HepG2 (cell line): ENCODE data around the gene HACD2. TPM values are rescaled to one million over a fixed set of nuclear protein-coding genes. Genes with fewer than 3 reads are reported as not detected.

Source experiments
- ATF7 ChIP-seq, 2 experiments: fragments of 450-650 bp in 1 of 2; sonication (generic) in 1 of 2; formaldehyde crosslinking in 1 of 2; IDR thresholded peaks; 2 replicates each; pipeline versions ENCODE4 v1.4.0 to v1.6.1; 2016 to 2020; ENCODE audit warnings: antibody characterized with exemption in 1 of 2, mild to moderate bottlenecking in 1 of 2, missing genetic modification reagents in 1 of 2
- BRCA1 ChIP-seq: sonication (generic); formaldehyde crosslinking; IDR thresholded peaks from 2 replicates; pipeline ENCODE4 v1.4.0; 2020; ENCODE audit warnings: missing genetic modification reagents
- CBX2 ChIP-seq, 2 experiments: fragments of 200-600 bp in 1 of 2; sonication (generic); formaldehyde crosslinking in 1 of 2; IDR thresholded peaks; 2 replicates each; pipeline versions ENCODE4 v1.7.0 to v1.8.1; 2018 to 2022; ENCODE audit warnings: low read depth in 2 of 2, low read length in 1 of 2, mild to moderate bottlenecking in 1 of 2, missing genetic modification reagents in 1 of 2
- CREM ChIP-seq, 2 experiments: sonication (generic) in 1 of 2; formaldehyde crosslinking in 1 of 2; IDR thresholded peaks; 2 replicates each; pipeline versions ENCODE4 v1.4.0 to v1.6.1; 2016 to 2020; ENCODE audit warnings: antibody characterized with exemption in 1 of 2, mild to moderate bottlenecking in 1 of 2, missing genetic modification reagents in 1 of 2
- EED ChIP-seq: sonication (generic); formaldehyde crosslinking; IDR thresholded peaks from 2 replicates; pipeline ENCODE4 v1.5.0; 2020; ENCODE audit warnings: mild to moderate bottlenecking, missing genetic modification reagents
- FOSL2 ChIP-seq: sonication (generic); formaldehyde crosslinking; IDR thresholded peaks from 2 replicates; pipeline ENCODE4 v1.4.0; 2020; ENCODE audit warnings: missing genetic modification reagents
- FOXA1 ChIP-seq, 2 experiments: fragments of 450-650 bp in 1 of 2; sonication (generic) in 1 of 2; formaldehyde crosslinking in 1 of 2; IDR thresholded peaks; 2 replicates each; pipeline versions ENCODE4 v1.4.0 to v1.6.1; 2016 to 2020; ENCODE audit warnings: missing genetic modification reagents in 1 of 2
- FOXJ3 ChIP-seq: sonication (generic); formaldehyde crosslinking; IDR thresholded peaks from 2 replicates; pipeline ENCODE4 v1.4.0; 2020; ENCODE audit warnings: missing genetic modification reagents, mild to moderate bottlenecking, borderline replicate concordance
- GATAD1 ChIP-seq: IDR thresholded peaks from 2 replicates; pipeline ENCODE4 v1.6.1; 2016; ENCODE audit warnings: missing genetic modification reagents, missing compliant biosample characterization
- GMEB1 ChIP-seq: sonication (generic); formaldehyde crosslinking; IDR thresholded peaks from 2 replicates; pipeline ENCODE4 v1.5.1; 2020; ENCODE audit warnings: missing genetic modification reagents, mild to moderate bottlenecking, borderline replicate concordance
- KLF16 ChIP-seq, 2 experiments: sonication (generic) in 1 of 2; formaldehyde crosslinking in 1 of 2; IDR thresholded peaks; 2 replicates each; pipeline versions ENCODE4 v1.6.1 to v1.8.0; 2016 to 2023; ENCODE audit warnings: missing genetic modification reagents in 2 of 2, missing compliant biosample characterization in 1 of 2
- MBD4 ChIP-seq: IDR thresholded peaks from 2 replicates; pipeline ENCODE4 v1.6.1; 2012; ENCODE audit warnings: low read length, inconsistent platforms, borderline replicate concordance
- MLX ChIP-seq: IDR thresholded peaks from 2 replicates; pipeline ENCODE4 v1.6.1; 2016
- MTERF4 ChIP-seq: sonication (generic); formaldehyde crosslinking; IDR thresholded peaks from 2 replicates; pipeline ENCODE4 v1.8.0; 2023; ENCODE audit warnings: mild to moderate bottlenecking, missing genetic modification reagents
- RELA ChIP-seq: sonication (generic); formaldehyde crosslinking; IDR thresholded peaks from 2 replicates; pipeline ENCODE4 v1.4.0; 2020; ENCODE audit warnings: missing genetic modification reagents
- SRF ChIP-seq: IDR thresholded peaks from 2 replicates; pipeline ENCODE4 v1.6.1; 2011; ENCODE audit warnings: mild to moderate bottlenecking, low read depth, low read length, moderate library complexity
- SRSF1 ChIP-seq: fragments of 200-400 bp; formaldehyde crosslinking; optimal IDR thresholded peaks from 2 replicates; pipeline ENCODE3; 2017; ENCODE audit warnings: mild to moderate bottlenecking, low read depth, low read length, moderate library complexity
- ZFP36L1 ChIP-seq: sonication (generic); formaldehyde crosslinking; IDR thresholded peaks from 2 replicates; pipeline ENCODE4 v1.8.0; 2022; ENCODE audit warnings: mild to moderate bottlenecking, missing genetic modification reagents, moderate library complexity
- ZNF414 ChIP-seq: sonication (generic); formaldehyde crosslinking; IDR thresholded peaks from 2 replicates; pipeline ENCODE4 v1.5.0; 2020; ENCODE audit warnings: missing genetic modification reagents
- ZNF781 ChIP-seq: sonication (generic); formaldehyde crosslinking; IDR thresholded peaks from 2 replicates; pipeline ENCODE4 v1.5.1; 2020; ENCODE audit warnings: borderline replicate concordance, mild to moderate bottlenecking, missing genetic modification reagents; ENCODE audit errors: not compliant biosample characterization
- polyA plus RNA-seq, 8 experiments: library from polyadenylated mRNA; depleted of rRNA in 3 of 8; stranded (reverse) in 7 of 8; unstranded in 1 of 8; fragments of >200 nt; fragmentation: Illumina TruSeq in 4 of 8; extraction: Trizol in 4 of 8; gene quantifications; 2 replicates each; pipeline versions ENCODE4 v1.2.1 to v1.2.3, GENCODE V29; 2011 to 2016; ENCODE audit warnings: low read depth in 4 of 8, missing spikeins in 1 of 8, mixed read lengths in 1 of 8; ENCODE audit not compliant: insufficient read depth in 1 of 8
- total RNA-seq, 5 experiments: library from RNA; depleted of rRNA; stranded (reverse); fragments of >200 nt; fragmentation: Illumina TruSeq; extraction: Trizol; gene quantifications; 2 replicates each; pipeline ENCODE4 v1.2.3, GENCODE V29; 2016; ENCODE audit warnings: low read depth in 1 of 5
- TF ChIP-seq, protein P1 (sequence below): IDR thresholded peaks from 2 replicates; pipeline ENCODE4 v1.6.1; 2016; ENCODE audit warnings: missing compliant biosample characterization, missing genetic modification reagents, borderline replicate concordance
- TF ChIP-seq, protein P2 (sequence below): sonication (generic); formaldehyde crosslinking; IDR thresholded peaks from 2 replicates; pipeline ENCODE4 v1.9.0; 2021; ENCODE audit warnings: missing genetic modification reagents, borderline replicate concordance

Gene HACD2
- total and polyA plus RNA-seq, 2 of the 13 experiments (the other 11 are each of a cell fraction or from before 2014, with no cell fraction given) = 47.0 to 50.4 TPM

GRCh38 chr3:123586131-123586530 lies 1.3 kb upstream of the HACD2 start (continued):
- no peak for TF ChIP-seq CREM (IDR thresholded peaks at IDR 0.05)
- no peak for TF ChIP-seq CREM (CRISPR knock-in tag; IDR thresholded peaks at IDR 0.05)
- no peak for TF ChIP-seq KLF16 (CRISPR knock-in tag; IDR thresholded peaks at IDR 0.05)
- TF ChIP-seq FOXJ3 (CRISPR knock-in tag) = no peak
- no peak for TF ChIP-seq GMEB1 (CRISPR knock-in tag)
- no peak for TF ChIP-seq MBD4
- TF ChIP-seq, protein P1, sequence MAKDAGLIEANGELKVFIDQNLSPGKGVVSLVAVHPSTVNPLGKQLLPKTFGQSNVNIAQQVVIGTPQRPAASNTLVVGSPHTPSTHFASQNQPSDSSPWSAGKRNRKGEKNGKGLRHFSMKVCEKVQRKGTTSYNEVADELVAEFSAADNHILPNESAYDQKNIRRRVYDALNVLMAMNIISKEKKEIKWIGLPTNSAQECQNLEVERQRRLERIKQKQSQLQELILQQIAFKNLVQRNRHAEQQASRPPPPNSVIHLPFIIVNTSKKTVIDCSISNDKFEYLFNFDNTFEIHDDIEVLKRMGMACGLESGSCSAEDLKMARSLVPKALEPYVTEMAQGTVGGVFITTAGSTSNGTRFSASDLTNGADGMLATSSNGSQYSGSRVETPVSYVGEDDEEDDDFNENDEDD = 0 out of 2 replicates have a peak, but pooled peaks have one; percentile 23
- TF ChIP-seq GATAD1 (CRISPR knock-in tag) = no peak
- TF ChIP-seq FOSL2 (CRISPR knock-in tag) = peak; percentile 49; the same call in 1 of the 2 replicates
- TF ChIP-seq MTERF4 (CRISPR knock-in tag) = no peak
- TF ChIP-seq FOXA1 (IDR thresholded peaks at IDR 0.05) = no peak
- no peak for TF ChIP-seq FOXA1 (CRISPR knock-in tag; IDR thresholded peaks at IDR 0.05)
- TF ChIP-seq ZNF781 (CRISPR knock-in tag) = no peak
- TF ChIP-seq MLX (CRISPR knock-in tag) = no peak
- TF ChIP-seq ZNF414 = no peak
- TF ChIP-seq, protein P2, sequence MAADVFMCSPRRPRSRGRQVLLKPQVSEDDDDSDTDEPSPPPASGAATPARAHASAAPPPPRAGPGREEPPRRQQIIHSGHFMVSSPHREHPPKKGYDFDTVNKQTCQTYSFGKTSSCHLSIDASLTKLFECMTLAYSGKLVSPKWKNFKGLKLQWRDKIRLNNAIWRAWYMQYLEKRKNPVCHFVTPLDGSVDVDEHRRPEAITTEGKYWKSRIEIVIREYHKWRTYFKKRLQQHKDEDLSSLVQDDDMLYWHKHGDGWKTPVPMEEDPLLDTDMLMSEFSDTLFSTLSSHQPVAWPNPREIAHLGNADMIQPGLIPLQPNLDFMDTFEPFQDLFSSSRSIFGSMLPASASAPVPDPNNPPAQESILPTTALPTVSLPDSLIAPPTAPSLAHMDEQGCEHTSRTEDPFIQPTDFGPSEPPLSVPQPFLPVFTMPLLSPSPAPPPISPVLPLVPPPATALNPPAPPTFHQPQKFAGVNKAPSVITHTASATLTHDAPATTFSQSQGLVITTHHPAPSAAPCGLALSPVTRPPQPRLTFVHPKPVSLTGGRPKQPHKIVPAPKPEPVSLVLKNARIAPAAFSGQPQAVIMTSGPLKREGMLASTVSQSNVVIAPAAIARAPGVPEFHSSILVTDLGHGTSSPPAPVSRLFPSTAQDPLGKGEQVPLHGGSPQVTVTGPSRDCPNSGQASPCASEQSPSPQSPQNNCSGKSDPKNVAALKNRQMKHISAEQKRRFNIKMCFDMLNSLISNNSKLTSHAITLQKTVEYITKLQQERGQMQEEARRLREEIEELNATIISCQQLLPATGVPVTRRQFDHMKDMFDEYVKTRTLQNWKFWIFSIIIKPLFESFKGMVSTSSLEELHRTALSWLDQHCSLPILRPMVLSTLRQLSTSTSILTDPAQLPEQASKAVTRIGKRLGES (CRISPR knock-in tag) = no peak
- no peak for TF ChIP-seq ATF7 (IDR thresholded peaks at IDR 0.05)
- no peak for TF ChIP-seq ATF7 (CRISPR knock-in tag; IDR thresholded peaks at IDR 0.05)
- no peak for TF ChIP-seq RELA
- no peak for TF ChIP-seq SRF
- TF ChIP-seq EED (CRISPR knock-in tag) = no peak
- TF ChIP-seq BRCA1 (CRISPR knock-in tag) = no peak
- TF ChIP-seq CBX2 (IDR thresholded peaks at IDR 0.05; ENCODE audit: low read depth, low read length) = no peak
- no peak for TF ChIP-seq CBX2 (CRISPR knock-in tag; IDR thresholded peaks at IDR 0.05; ENCODE audit: low read depth)
- no peak for TF ChIP-seq ZFP36L1 (CRISPR knock-in tag)
- TF ChIP-seq SRSF1 = no peak
